NB4 (cell line): ENCODE measurements around the gene TBX5.

Experiments
- DNase-seq: peaks from one replicate; pipeline ENCODE4 v3.0.0; 2010; ENCODE audit warnings: low read depth
- H3K4me3 ChIP-seq: one replicate; pipeline ENCODE4 v1.5.1; 2011; ENCODE audit warnings: mild to moderate bottlenecking, low read depth, low read length, moderate library complexity
- CTCF ChIP-seq: IDR thresholded peaks from one replicate; pipeline ENCODE4 v1.5.1; 2012; ENCODE audit warnings: low read depth, low read length
- MAX ChIP-seq: IDR thresholded peaks from 2 replicates; pipeline ENCODE4 v1.6.1; 2011; ENCODE audit warnings: low read depth, low read length
- MYC ChIP-seq: IDR thresholded peaks from 2 replicates; pipeline ENCODE4 v1.6.1; 2011; ENCODE audit warnings: low read depth, low read length
- POLR2A ChIP-seq: IDR thresholded peaks from 2 replicates; pipeline ENCODE4 v1.6.1; 2011; ENCODE audit warnings: mild to moderate bottlenecking; ENCODE audit not compliant: insufficient read length; ENCODE audit errors: extremely low read depth

TBX5 gene

GRCh38 chr12:114314974-114315720 lies 90.8 kb downstream of the TBX5 start:
- DNase-seq = no peak
- TF ChIP-seq POLR2A (no peak), CTCF (no peak), MAX (no peak), MYC (no peak)
- H3K4me3 ChIP-seq = no peak overlapping the region

- no peak for DNase-seq
- H3K4me3 ChIP-seq = no peak overlapping the region
- TF ChIP-seq MAX (no peak), CTCF (no peak), MYC (no peak), POLR2A (no peak)
These were observed 91.5 kb downstream of the TBX5 start for GRCh38 chr12:114314403-114314802.

GRCh38 chr12:114313910-114314309 lies 92.0 kb downstream of the TBX5 start:
- DNase-seq = no peak
- TF ChIP-seq CTCF = no peak
- TF ChIP-seq MYC = no peak
- no peak overlapping the region for H3K4me3 ChIP-seq

- no peak for TF ChIP-seq MAX
- no peak for TF ChIP-seq CTCF
- TF ChIP-seq POLR2A = no peak
- DNase-seq = no peak
These were observed 94.0 kb downstream of the TBX5 start for GRCh38 chr12:114311974-114312373.

GRCh38 chr12:114306646-114307045 lies 99.3 kb downstream of the TBX5 start:
- no peak for DNase-seq
- TF ChIP-seq POLR2A = no peak
- TF ChIP-seq MAX = no peak

More at GRCh38 chr12:114311974-114312373, 94.0 kb downstream of the TBX5 start:
- no peak overlapping the region for H3K4me3 ChIP-seq

DNA sequence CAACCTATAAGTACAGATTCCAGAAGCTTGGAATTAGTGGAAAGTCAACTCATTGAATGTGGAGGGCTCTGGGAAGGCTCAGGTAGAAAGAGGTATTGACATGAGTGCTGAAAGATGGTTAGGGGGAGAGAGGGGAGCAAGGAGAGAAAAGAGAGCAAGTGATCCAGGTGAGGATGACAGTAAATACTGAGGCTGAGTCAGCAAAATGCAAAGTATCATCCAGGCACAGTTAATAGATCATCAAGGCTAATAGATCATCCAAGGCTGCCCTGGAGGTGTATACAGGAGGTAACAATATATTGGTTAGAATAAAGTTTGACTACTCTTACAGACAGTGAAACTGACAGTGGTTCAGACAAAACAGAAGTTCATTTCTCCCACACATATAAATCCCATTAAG lies 100.5 kb downstream of the TBX5 start:
- no peak for TF ChIP-seq POLR2A
- no peak for TF ChIP-seq MYC
- TF ChIP-seq CTCF = no peak
- no peak for TF ChIP-seq MAX
- no peak overlapping the region for H3K4me3 ChIP-seq
- DNase-seq = no peak

More at GRCh38 chr12:114306646-114307045, 99.3 kb downstream of the TBX5 start:
- no peak overlapping the region for H3K4me3 ChIP-seq
